KG1 (cell line): Measurements from ENCODE around the gene IL17F.

Source experiments
- DNase-seq: peaks from one replicate; lab custom pipeline; 2025; lab: John Stamatoyannopoulos, UW

Gene IL17F

GRCh38 chr6:52189974-52190373 lies 54.3 kb downstream of the IL17F start:
- no peak for DNase-seq

DNA sequence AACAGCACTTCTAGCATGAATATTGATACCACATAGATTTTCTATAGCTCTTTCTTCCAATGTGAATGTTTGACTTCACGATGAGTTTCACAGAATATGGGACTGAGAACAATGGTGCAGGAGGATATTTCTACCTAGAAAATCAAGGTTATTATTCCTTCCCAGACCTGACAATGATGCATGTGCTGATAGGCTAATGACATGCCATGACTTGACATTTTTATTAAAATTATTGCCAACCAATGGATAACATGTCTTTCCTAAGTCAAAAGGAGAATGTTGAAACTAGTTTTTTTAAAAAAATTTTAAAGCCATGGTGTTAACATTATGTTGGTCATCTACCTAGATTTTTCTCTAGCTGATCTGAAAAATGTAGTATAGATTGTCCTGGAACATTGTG lies 57.2 kb downstream of the IL17F start:
- DNase-seq, result no peak
